Gastrocnemius medialis (tissue), 4 donors: ENCODE data around the gene COX15. TPM values are rescaled to one million over a fixed set of nuclear protein-coding genes. Genes with fewer than 3 reads are reported as not detected.

Source experiments
- ATAC-seq, 2 donors: fragments of 150-250 bp; one replicate each; pipeline ENCODE4 v1.9.1; 2016
- DNase-seq, 2 donors: peaks; one replicate each; pipeline ENCODE4 v3.0.0-alpha.2; 2019
- H3K27ac ChIP-seq, 4 donors: fragments of 200-600 bp; sonication (generic); 1 replicate in 1 of 4; 2 replicates in 3 of 4; pipeline ENCODE4 v1.5.1; 2016 to 2018; ENCODE audit warnings: mild to moderate bottlenecking in 2 of 4, moderate library complexity in 1 of 4
- H3K27me3 ChIP-seq, 3 donors: fragments of 200-600 bp; sonication (generic) in 2 of 3; 1 replicate in 1 of 3; 2 replicates in 2 of 3; pipeline versions ENCODE4 v1.5.1 to v1.6.0; 2016 to 2019; ENCODE audit warnings: mild to moderate bottlenecking in 1 of 3, moderate library complexity in 1 of 3
- H3K36me3 ChIP-seq, 2 donors: fragments of 200-600 bp; sonication (generic) in 1 of 2; one replicate each; pipeline ENCODE4 v1.5.1; 2017 to 2018
- H3K4me1 ChIP-seq, 2 donors: fragments of 200-600 bp; sonication (generic) in 1 of 2; one replicate each; pipeline ENCODE4 v1.5.1; 2016 to 2017; ENCODE audit warnings: mild to moderate bottlenecking in 2 of 2
- H3K4me3 ChIP-seq, 4 donors: fragments of 200-600 bp; sonication (generic) in 3 of 4; 1 replicate in 1 of 4; 2 replicates in 3 of 4; pipeline ENCODE4 v1.5.1; 2016 to 2019; ENCODE audit warnings: mild to moderate bottlenecking in 2 of 4
- H3K9me3 ChIP-seq, 3 donors: fragments of 200-600 bp; sonication (generic) in 2 of 3; 1 replicate in 1 of 3; 2 replicates in 2 of 3; pipeline ENCODE4 v1.5.1; 2016 to 2019
- CTCF ChIP-seq, 5 experiments: fragments of 450-650 bp in 3 of 5; fragments of 200-600 bp in 2 of 5; sonication (generic) in 2 of 5; IDR thresholded peaks in 4 of 5; conservative IDR thresholded peaks in 1 of 5; 1 replicate in 4 of 5; 2 replicates in 1 of 5; pipeline ENCODE4 v1.5.1; 2016 to 2019; ENCODE audit warnings: antibody characterized with exemption in 5 of 5, mild to moderate bottlenecking in 3 of 5, moderate library complexity in 3 of 5
- POLR2A ChIP-seq, 2 donors: fragments of 450-650 bp; IDR thresholded peaks; one replicate each; pipeline ENCODE4 v1.6.1; 2017; ENCODE audit warnings: antibody characterized with exemption in 2 of 2, mild to moderate bottlenecking in 2 of 2, moderate library complexity in 2 of 2
- in situ Hi-C, 4 donors: fragments of 200-750 bp; cut with MboI; loops; one replicate each; pipeline versions ENCODE4 v1.15.0 to v1.8.0; 2017; ENCODE audit warnings: low sequenced_read_pairs in 4 of 4
- intact Hi-C: fragments of 100-400 bp; cut with DNase I; formaldehyde crosslinking; loops from one replicate; pipeline ENCODE4 v1.15.1; 2023; ENCODE audit warnings: low total_unique reads
- total RNA-seq, 4 donors: library from RNA; depleted of rRNA; stranded (reverse); fragments of >200 nt; gene quantifications; one replicate each; pipeline versions ENCODE4 v1.1.0 to v1.2.3, GENCODE V29; 2016

The COX15 gene
- total RNA-seq, 4 donors from 2014 or later: 28.1 to 45.3 (median 32.5) TPM

- in situ Hi-C loops: no loop called here
- Histone ChIP-seq H3K9me3 (no peaks in the 10 kb centered on the region), H3K36me3 (peaks cover 0 to 3% of the 10 kb centered on the region in 2 donors), H3K4me1 (peaks cover 12 to 13% of the 10 kb centered on the region in 2 donors), H3K27ac (no peak overlapping the region), H3K4me3 (no peak overlapping the region), H3K27me3 (no peaks in the 10 kb centered on the region)
- ATAC-seq (no peak), DNase-seq (no peak)
- no peak for TF ChIP-seq POLR2A (IDR thresholded peaks at IDR 0.05)
- no peak for TF ChIP-seq CTCF (IDR thresholded peaks at IDR 0.05 in 4 of 5, conservative IDR thresholded peaks at IDR 0.05 in 1 of 5)
- intact Hi-C loops: no loop called here
Observed at GRCh38 chr10:99765672-99766301, 33.9 kb upstream of the COX15 start.

DNA sequence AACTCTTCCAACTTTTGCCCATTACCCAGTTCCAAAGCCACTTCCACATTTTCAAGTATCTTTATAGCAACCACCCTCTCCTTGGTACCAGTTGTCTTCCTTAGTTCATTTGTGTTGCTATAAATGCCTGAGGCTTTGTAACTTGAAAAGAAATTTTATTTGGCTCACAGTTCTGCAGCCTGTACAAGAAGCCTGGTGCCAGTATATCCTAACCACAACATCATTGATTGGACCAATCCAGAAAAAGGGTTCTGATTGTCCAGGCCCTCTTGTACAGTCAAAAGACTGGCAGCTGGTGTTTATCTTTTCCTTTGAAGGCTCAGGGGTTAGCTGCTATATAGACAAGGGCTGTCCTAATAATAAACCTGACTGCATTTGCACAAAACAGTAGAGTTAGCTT lies 29.4 kb upstream of the COX15 start:
- H3K4me3 ChIP-seq: no peak overlapping the region
- no peak for ATAC-seq
- peaks cover 0 to 41% of the 10 kb centered on the region in 2 donors for H3K36me3 ChIP-seq
- intact Hi-C loops (no loop called here), in situ Hi-C loops (no loop called here)
- H3K9me3 ChIP-seq: no peaks in the 10 kb centered on the region
- no peak for TF ChIP-seq POLR2A (IDR thresholded peaks at IDR 0.05)
- TF ChIP-seq CTCF (IDR thresholded peaks at IDR 0.05 in 4 of 5, conservative IDR thresholded peaks at IDR 0.05 in 1 of 5): no peak
- peaks cover 8 to 9% of the 10 kb centered on the region in 2 donors for H3K4me1 ChIP-seq
- no peaks in the 10 kb centered on the region for H3K27me3 ChIP-seq
- no peak for DNase-seq
- H3K27ac ChIP-seq: no peak overlapping the region

DNA sequence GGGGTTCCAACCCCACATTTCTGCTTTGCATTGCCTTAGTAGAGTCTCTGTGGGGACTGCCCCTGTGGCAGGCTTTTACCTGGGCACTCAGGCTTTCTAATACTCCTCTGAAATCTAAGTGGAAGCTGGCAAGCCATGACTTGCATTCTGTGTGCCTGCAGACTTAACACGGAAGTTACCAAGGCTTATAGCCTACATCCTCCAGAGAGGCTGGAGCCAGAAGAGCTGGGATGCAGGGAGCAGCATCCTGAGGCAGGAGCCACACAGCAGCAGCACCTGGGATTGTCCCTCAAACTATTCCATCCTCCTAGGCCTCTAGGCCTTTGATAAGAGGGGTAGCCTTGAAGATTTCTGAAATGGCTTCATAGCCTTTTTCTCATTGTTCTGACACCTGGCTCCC lies 28.4 kb upstream of the COX15 start:
- ATAC-seq (no peak), DNase-seq (no peak)
- TF ChIP-seq CTCF (IDR thresholded peaks at IDR 0.05 in 4 of 5, conservative IDR thresholded peaks at IDR 0.05 in 1 of 5) (no peak), POLR2A (IDR thresholded peaks at IDR 0.05) (no peak)
- Histone ChIP-seq H3K4me1 (peaks cover 8 to 9% of the 10 kb centered on the region in 2 donors), H3K27ac (peak overlapping the region in 1 of 4 donors; percentile 22), H3K9me3 (no peaks in the 10 kb centered on the region), H3K4me3 (no peak overlapping the region), H3K36me3 (peaks cover 0 to 52% of the 10 kb centered on the region in 2 donors), H3K27me3 (no peaks in the 10 kb centered on the region)
- in situ Hi-C loops: no loop called here
- intact Hi-C loops: no loop called here

- DNase-seq (no peak), ATAC-seq (peak; percentile 51 to 65)
- Histone ChIP-seq H3K27ac (peak overlapping the region; percentile 32 to 56 (median 40)), H3K4me1 (peaks cover 8 to 9% of the 10 kb centered on the region in 2 donors), H3K9me3 (no peaks in the 10 kb centered on the region), H3K36me3 (peaks cover 0 to 71% of the 10 kb centered on the region in 2 donors), H3K27me3 (no peaks in the 10 kb centered on the region), H3K4me3 (no peak overlapping the region)
- intact Hi-C loops: no loop called here
- TF ChIP-seq POLR2A (IDR thresholded peaks at IDR 0.05) (no peak), CTCF (IDR thresholded peaks at IDR 0.05 in 4 of 5, conservative IDR thresholded peaks at IDR 0.05 in 1 of 5) (no peak)
- in situ Hi-C loops: no loop called here
Observed at GRCh38 chr10:99758211-99758891, 26.4 kb upstream of the COX15 start.
